ENCODE measurements around the gene FOXN3. TPM values are rescaled to one million over a fixed set of nuclear protein-coding genes. Genes with fewer than 3 reads are reported as not detected.
A peak's percentile ranks its signal among the peaks of the same experiment; 100 is the strongest.

Gene FOXN3
- polyA plus RNA-seq, 1 donor from 2014 or later, result 10.3 TPM

DNA sequence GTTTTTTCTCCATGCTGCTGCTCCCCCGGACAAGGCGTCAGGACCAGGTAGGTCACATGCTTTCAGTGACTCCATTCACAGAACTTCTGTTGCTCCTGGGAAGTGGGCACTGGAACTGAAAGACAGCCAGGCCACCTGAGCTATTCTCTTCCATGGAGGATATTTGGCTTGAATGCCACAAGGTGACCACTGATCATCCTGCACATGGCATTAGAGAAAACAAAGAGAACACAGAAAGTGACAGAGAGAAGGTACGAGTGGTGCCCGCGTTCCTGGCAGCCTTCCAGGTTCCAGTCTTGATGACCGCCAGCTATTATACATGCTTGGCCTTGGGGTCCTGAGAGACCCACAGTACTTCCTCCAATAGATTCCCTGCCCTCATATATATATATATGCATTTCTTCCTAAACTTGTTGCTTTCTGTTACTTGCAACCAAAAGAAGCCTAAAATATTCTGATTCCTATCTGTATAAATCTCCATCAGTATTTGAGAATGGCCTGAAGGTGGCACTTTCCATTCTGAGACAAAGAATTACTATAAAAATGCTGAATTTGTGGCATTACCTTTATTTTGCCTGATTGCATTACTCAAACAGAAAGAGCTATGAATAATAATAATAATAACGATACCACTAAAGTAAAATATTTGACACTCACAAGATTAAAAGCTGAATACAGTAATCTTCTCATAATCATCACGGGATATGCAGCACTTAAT is 174.9 kb downstream of the FOXN3 start:
- no peaks in the 10 kb centered on the region for H3K9me3 ChIP-seq (ENCODE audit: low read length)
- H3K9ac ChIP-seq (ENCODE audit: low read length), result no peak overlapping the region
- no peaks in the 10 kb centered on the region for H4K20me1 ChIP-seq (ENCODE audit: insufficient read depth)
- no peaks in the 10 kb centered on the region for H3K36me3 ChIP-seq (ENCODE audit: insufficient read depth, low read length)
- H3K4me2 ChIP-seq (ENCODE audit: low read length), result no peak overlapping the region
- no peak for TF ChIP-seq EP300 (conservative IDR thresholded peaks at IDR 0.05; ENCODE audit: poor library complexity, severe bottlenecking)
- peak; percentile 17 for TF ChIP-seq SMC3 (conservative IDR thresholded peaks at IDR 0.05; ENCODE audit: poor library complexity)
- no peak for TF ChIP-seq MXI1 (conservative IDR thresholded peaks at IDR 0.05; ENCODE audit: poor library complexity, severe bottlenecking)
- TF ChIP-seq CTCF (IDR thresholded peaks at IDR 0.05; ENCODE audit: poor library complexity, severe bottlenecking), result peak; percentile 26
- peak; percentile 29 for TF ChIP-seq RAD21 (conservative IDR thresholded peaks at IDR 0.05)
- H3K4me3 ChIP-seq (ENCODE audit: low read length), result no peak overlapping the region
- H3K27me3 ChIP-seq (ENCODE audit: insufficient read depth, low read depth, low read length), result no peaks in the 10 kb centered on the region
- H3K27ac ChIP-seq (ENCODE audit: low read length), result no peak overlapping the region
- H2AFZ ChIP-seq (ENCODE audit: low read depth, low read length), result no peak overlapping the region
- no peaks in the 10 kb centered on the region for H3K9me2 ChIP-seq (ENCODE audit: insufficient read depth, low read length)
- H3F3A ChIP-seq (ENCODE audit: insufficient read depth, low read length, poor library complexity, severe bottlenecking), result no peaks in the 10 kb centered on the region
- H3K79me2 ChIP-seq (replicated peaks; ENCODE audit: insufficient read depth, low read length), result no peaks in the 10 kb centered on the region

GRCh38 chr14:89241257-89241656 is 175.8 kb downstream of the FOXN3 start:
- no peaks in the 10 kb centered on the region for H3F3A ChIP-seq (ENCODE audit: insufficient read depth, low read length, poor library complexity, severe bottlenecking)
- no peak overlapping the region for H3K9ac ChIP-seq (ENCODE audit: low read length)
- H3K36me3 ChIP-seq (ENCODE audit: insufficient read depth, low read length), result no peaks in the 10 kb centered on the region
- no peak overlapping the region for H3K4me3 ChIP-seq (ENCODE audit: low read length)
- H3K79me2 ChIP-seq (replicated peaks; ENCODE audit: insufficient read depth, low read length), result no peaks in the 10 kb centered on the region
- H3K27ac ChIP-seq (ENCODE audit: low read length), result no peak overlapping the region
- H3K9me3 ChIP-seq (ENCODE audit: low read length), result no peaks in the 10 kb centered on the region
- no peaks in the 10 kb centered on the region for H3K9me2 ChIP-seq (ENCODE audit: insufficient read depth, low read length)
- H4K20me1 ChIP-seq (ENCODE audit: insufficient read depth), result no peaks in the 10 kb centered on the region
- H3K4me2 ChIP-seq (ENCODE audit: low read length), result no peak overlapping the region
- TF ChIP-seq CTCF (IDR thresholded peaks at IDR 0.05; ENCODE audit: poor library complexity, severe bottlenecking), result no peak
- TF ChIP-seq EP300 (conservative IDR thresholded peaks at IDR 0.05; ENCODE audit: poor library complexity, severe bottlenecking), result no peak
- no peak for TF ChIP-seq TAF1 (IDR thresholded peaks at IDR 0.05; ENCODE audit: low read depth)
- no peak for TF ChIP-seq SMC3 (conservative IDR thresholded peaks at IDR 0.05; ENCODE audit: poor library complexity)
- TF ChIP-seq POLR2AphosphoS5 (IDR thresholded peaks at IDR 0.05), result no peak
- TF ChIP-seq MXI1 (conservative IDR thresholded peaks at IDR 0.05; ENCODE audit: poor library complexity, severe bottlenecking), result no peak
- no peak for TF ChIP-seq EZH2 (IDR thresholded peaks at IDR 0.05; ENCODE audit: borderline replicate concordance, insufficient read depth, low read length, poor library complexity, severe bottlenecking)
- TF ChIP-seq REST (IDR thresholded peaks at IDR 0.05; ENCODE audit: borderline replicate concordance), result no peak
- no peak for TF ChIP-seq RAD21 (conservative IDR thresholded peaks at IDR 0.05)
- no peak overlapping the region for H2AFZ ChIP-seq (ENCODE audit: low read depth, low read length)
- H3K27me3 ChIP-seq (ENCODE audit: insufficient read depth, low read depth, low read length), result no peaks in the 10 kb centered on the region

Measured in neural cell (in vitro differentiated cells).